Coronary artery (tissue), 2 donors: ENCODE measurements around the gene B3GALT5.

Experiments
- DNase-seq: peaks from one replicate; pipeline ENCODE4 v3.0.0-alpha.2; 2017; ENCODE audit warnings: low spot score
- H3K27ac ChIP-seq, 2 donors: fragments of 200-600 bp; sonication (generic); one replicate each; pipeline ENCODE4 v1.5.1; 2016 to 2019
- H3K4me3 ChIP-seq: fragments of 200-600 bp; sonication (generic); 2 replicates; pipeline ENCODE4 v1.5.1; 2016; ENCODE audit warnings: mild to moderate bottlenecking, moderate library complexity
- CTCF ChIP-seq: fragments of 200-600 bp; sonication (generic); IDR thresholded peaks from one replicate; pipeline ENCODE4 v1.5.1; 2019; ENCODE audit warnings: antibody characterized with exemption

B3GALT5 gene

GRCh38 chr21:39604951-39605350 lies 7.8 kb upstream of the B3GALT5 start:
- Histone ChIP-seq H3K4me3 (no peak overlapping the region), H3K27ac (no peak overlapping the region)
- TF ChIP-seq CTCF, result no peak
- DNase-seq, result no peak

GRCh38 chr21:39610703-39611102 lies 2.0 kb upstream of the B3GALT5 start:
- no peak for DNase-seq

GRCh38 chr21:39611551-39612190 lies 1.1 kb upstream of the B3GALT5 start:
- no peak overlapping the region for H3K27ac ChIP-seq
- DNase-seq, result no peak
- no peak for TF ChIP-seq CTCF
- no peak overlapping the region for H3K4me3 ChIP-seq

More at GRCh38 chr21:39610703-39611102, 2.0 kb upstream of the B3GALT5 start:
- no peak for TF ChIP-seq CTCF
- Histone ChIP-seq H3K4me3 (no peak overlapping the region), H3K27ac (no peak overlapping the region)

DNA sequence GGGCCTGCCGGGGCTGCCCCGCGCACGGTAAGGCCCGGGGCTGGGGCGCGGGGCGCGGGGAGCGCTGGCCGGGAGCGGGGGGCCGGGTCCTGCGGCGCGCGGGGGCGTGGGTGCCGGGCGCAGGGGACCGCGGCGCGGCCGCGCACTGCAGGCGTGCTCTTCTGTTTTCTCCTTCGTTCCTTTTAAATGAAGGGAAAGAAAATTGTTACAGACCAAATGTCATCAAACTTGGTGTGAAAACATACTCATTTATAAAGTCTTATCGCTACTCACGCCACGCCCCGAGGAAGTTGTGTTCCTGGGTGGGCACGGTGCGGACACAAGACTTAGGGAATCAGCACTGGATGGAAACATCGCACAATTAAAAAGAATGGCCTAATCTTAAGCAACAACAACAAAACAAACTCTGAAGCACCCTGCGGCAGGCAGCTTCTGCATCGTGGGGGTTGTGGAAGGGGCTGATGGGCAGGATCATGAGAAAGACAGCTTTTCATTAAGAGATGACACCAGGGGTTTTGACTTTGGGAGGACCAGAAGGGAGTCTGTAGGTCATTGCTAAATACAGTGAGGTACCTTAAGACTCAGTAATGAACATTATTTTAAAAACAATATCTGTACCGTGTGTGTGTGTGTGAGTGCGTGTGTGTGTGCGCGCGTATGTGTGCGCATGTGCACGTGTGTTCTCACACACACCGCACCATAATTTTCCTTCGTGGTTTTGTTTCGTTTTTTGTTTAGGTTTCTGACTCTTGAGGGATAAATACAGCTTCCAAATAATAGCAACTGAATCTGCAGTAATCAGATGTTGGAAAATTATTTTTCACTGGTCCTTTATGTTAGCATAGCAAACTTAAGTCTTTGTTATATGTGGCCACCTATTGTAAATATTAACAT lies 548 bp downstream of the B3GALT5 start:
- TF ChIP-seq CTCF, result no peak
- DNase-seq, result no peak
- Histone ChIP-seq H3K27ac (no peak overlapping the region), H3K4me3 (peak overlapping the region; percentile 59)

DNA sequence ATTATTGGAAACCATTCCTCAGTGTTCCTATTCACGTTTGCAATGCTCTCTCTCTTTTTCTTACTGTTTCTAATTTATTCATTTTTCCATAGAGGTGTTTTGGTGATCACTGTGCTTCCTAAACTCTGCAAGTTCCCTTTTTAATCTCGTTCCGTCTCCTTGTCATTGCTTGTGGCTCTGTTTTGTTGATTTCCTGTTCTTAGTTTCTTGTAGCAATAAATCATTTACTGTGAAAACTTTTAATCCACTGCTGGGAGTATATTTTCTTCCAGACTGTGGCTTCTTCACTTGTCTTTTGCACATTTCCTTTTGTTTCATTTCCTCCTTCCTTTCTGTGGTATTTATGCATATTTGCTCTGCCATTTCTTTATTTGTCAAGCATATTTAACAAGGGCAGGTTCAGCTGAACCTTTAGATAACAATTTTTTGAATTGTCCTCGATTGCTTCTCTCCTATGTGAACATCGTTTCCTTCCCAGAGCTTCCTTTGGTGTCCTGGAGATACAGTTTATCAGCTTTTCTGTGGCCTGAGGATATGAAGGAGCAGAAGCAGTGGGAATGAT lies 3.6 kb downstream of the B3GALT5 start:
- Histone ChIP-seq H3K4me3 (no peak overlapping the region), H3K27ac (no peak overlapping the region)
- no peak for DNase-seq
- no peak for TF ChIP-seq CTCF

- Histone ChIP-seq H3K27ac (no peak overlapping the region), H3K4me3 (no peak overlapping the region)
- no peak for TF ChIP-seq CTCF
- DNase-seq, result no peak
Observed at GRCh38 chr21:39620856-39621255, 8.1 kb downstream of the B3GALT5 start.
